Effector memory CD4-positive, alpha-beta T cell (primary cell): ENCODE measurements around the gene METTL13.

Experiments used
- DNase-seq, 3 donors: peaks; one replicate each; pipeline ENCODE4 v3.0.0-alpha.2; 2020
- H3K27ac ChIP-seq: 2 replicates; pipeline ENCODE4 v1.7.0; 2013; ENCODE audit warnings: mild to moderate bottlenecking, low read length, moderate library complexity; ENCODE audit not compliant: insufficient read depth, poor library complexity, severe bottlenecking
- H3K27me3 ChIP-seq: replicated peaks from 2 replicates; pipeline ENCODE4 v1.7.0; 2013; ENCODE audit warnings: mild to moderate bottlenecking, low read length; ENCODE audit not compliant: insufficient read depth, control insufficient read depth, poor library complexity, severe bottlenecking
- H3K36me3 ChIP-seq: 2 replicates; pipeline ENCODE4 v1.7.0; 2013; ENCODE audit warnings: mild to moderate bottlenecking, low read length, moderate library complexity; ENCODE audit not compliant: control insufficient read depth, insufficient read depth
- H3K4me1 ChIP-seq: 2 replicates; pipeline ENCODE4 v1.7.0; 2013; ENCODE audit warnings: low read length, mild to moderate bottlenecking; ENCODE audit not compliant: control insufficient read depth, insufficient read depth, poor library complexity, severe bottlenecking
- H3K4me3 ChIP-seq: 2 replicates; pipeline ENCODE4 v1.7.0; 2013; ENCODE audit warnings: low read length, low read depth, mild to moderate bottlenecking; ENCODE audit not compliant: insufficient read depth, poor library complexity, severe bottlenecking
- H3K9me3 ChIP-seq: 2 replicates; pipeline ENCODE4 v1.7.0; 2013; ENCODE audit warnings: mild to moderate bottlenecking, low read length, moderate library complexity; ENCODE audit not compliant: control insufficient read depth

METTL13 gene

DNA sequence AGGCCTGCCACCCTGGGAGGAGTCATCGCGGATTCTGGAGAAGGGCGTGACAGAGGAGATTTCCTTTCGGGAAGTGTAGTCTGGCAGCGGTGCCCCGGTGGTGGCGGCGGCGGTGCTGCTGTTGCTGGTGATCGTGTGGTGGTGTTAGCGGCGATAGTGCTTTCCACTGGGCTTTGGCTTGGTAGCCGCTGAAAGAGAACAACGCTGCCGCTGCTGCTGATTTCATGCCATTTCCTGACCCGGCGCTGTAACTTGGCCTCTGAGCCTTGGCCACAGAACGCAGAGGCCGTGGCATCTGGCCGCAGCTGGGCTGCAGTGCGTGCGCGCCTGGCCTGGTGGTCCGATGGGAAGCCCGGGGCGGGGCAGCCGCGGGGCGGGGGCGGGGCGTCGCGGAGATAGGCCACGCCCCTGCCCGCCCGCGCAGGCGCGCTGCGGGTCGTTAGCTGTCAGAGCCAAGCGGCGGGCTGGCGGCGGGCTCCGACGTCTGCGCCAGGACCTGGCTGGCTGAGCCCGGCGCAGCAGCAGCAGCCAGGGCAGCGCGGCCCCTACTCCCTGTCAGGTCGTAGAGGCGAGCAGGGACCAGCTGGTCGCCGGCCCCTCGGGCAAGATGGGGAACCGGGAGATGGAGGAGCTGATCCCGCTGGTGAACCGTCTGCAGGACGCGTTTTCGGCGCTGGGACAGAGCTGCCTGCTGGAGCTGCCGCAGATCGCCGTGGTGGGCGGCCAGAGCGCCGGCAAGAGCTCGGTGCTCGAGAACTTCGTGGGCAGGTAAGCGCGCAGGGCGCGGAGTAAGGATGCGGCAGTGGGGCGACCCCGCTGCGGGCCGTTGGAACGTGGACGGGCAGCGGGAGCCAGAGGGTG is 59.8 kb downstream of the METTL13 start, which contains the start of gene DNM3:
TSS of gene DNM3 (plus strand) at position 449 of the 861 bp plus-strand sequence. CDS start at position 608, 159 bp downstream.
- peaks cover 8% of the 10 kb centered on the region for H3K4me1 ChIP-seq
- H3K4me3 ChIP-seq: peak within 1 kb of the TSS; percentile 83
- H3K27ac ChIP-seq: peak within 1 kb of the TSS; percentile 27
- no peaks in the 10 kb centered on the region for H3K36me3 ChIP-seq
- DNase-seq: peak; percentile 63 to 73 (median 69)
- peaks cover 6% of the 10 kb centered on the region for H3K27me3 ChIP-seq
- no peaks in the 10 kb centered on the region for H3K9me3 ChIP-seq

GRCh38 chr1:171841931-171842761 is 60.7 kb downstream of the METTL13 start:
- Histone ChIP-seq H3K27me3 (peaks cover 6% of the 10 kb centered on the region), H3K4me3 (peak overlapping the region; percentile 83), H3K9me3 (no peaks in the 10 kb centered on the region), H3K36me3 (no peaks in the 10 kb centered on the region), H3K4me1 (peaks cover 8% of the 10 kb centered on the region), H3K27ac (no peak overlapping the region)
- no peak for DNase-seq

DNA sequence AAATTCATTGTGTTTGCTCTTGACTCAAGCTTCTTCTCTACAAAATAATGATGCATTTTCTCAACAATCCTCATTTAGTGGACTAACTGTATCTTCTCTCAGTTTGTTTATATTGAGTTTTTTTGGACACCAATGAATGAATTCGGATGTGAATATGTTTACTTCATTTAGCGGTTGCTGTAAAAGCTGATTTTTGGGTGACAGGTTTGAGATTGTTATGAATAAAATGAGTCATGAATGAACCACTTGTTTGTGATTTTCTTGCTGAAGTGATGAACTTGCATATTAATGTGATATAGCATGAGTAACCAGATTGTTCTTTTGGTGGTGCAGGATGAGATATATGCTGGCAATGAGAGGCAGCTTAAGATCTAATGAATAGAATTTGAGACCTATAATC is 62.9 kb downstream of the METTL13 start:
- Histone ChIP-seq H3K36me3 (no peaks in the 10 kb centered on the region), H3K27me3 (peaks cover 6% of the 10 kb centered on the region), H3K4me3 (no peak overlapping the region), H3K27ac (no peak overlapping the region), H3K4me1 (peaks cover 8% of the 10 kb centered on the region), H3K9me3 (no peaks in the 10 kb centered on the region)
- no peak for DNase-seq

DNA sequence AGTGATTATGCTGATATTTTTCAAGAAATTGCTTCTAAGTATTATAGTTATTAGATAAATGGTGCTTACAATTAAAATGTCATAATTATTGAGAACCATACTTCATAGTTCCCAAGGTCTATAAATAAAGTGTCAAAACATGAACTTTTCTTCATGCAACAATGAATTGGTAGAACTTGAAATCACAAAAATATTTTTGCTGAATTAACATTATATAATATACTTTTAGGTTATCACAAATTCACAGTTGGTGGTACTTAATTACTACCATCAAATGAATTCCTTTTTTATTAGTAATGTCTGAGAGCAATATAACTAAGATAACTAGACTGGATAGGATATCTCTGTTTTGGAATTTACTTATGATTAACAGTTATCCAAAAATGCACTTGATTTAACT is 64.5 kb downstream of the METTL13 start:
- H3K36me3 ChIP-seq: no peaks in the 10 kb centered on the region
- peaks cover 8% of the 10 kb centered on the region for H3K4me1 ChIP-seq
- H3K9me3 ChIP-seq: no peaks in the 10 kb centered on the region
- H3K27ac ChIP-seq: no peak overlapping the region
- no peak for DNase-seq
- peaks cover 6% of the 10 kb centered on the region for H3K27me3 ChIP-seq
- no peak overlapping the region for H3K4me3 ChIP-seq
